GM23338 (cell line): ENCODE data around the gene OMP.

Source experiments
- CTCF ChIP-seq, 2 experiments: fragments of 200-600 bp in 1 of 2; sonication (generic) in 1 of 2; conservative IDR thresholded peaks; 2 replicates each; pipeline versions ENCODE4 v1.5.1 to v1.6.1; 2016 to 2017; ENCODE audit warnings: antibody characterized with exemption in 2 of 2, low read depth in 2 of 2, mild to moderate bottlenecking in 2 of 2, moderate library complexity in 1 of 2
- EZH2 ChIP-seq: fragments of 200-600 bp; sonication (generic); IDR thresholded peaks from one replicate; pipeline ENCODE4 v1.8.0; 2017; ENCODE audit warnings: antibody characterized with exemption, mild to moderate bottlenecking, low read depth; ENCODE audit not compliant: unreplicated experiment
- POLR2AphosphoS5 ChIP-seq: IDR thresholded peaks from 2 replicates; pipeline ENCODE4 v1.6.1; 2016; ENCODE audit warnings: antibody characterized with exemption, low read depth
- TF ChIP-seq, protein P1 (sequence below): IDR thresholded peaks from one replicate; pipeline ENCODE4 v1.6.1; 2018; ENCODE audit warnings: antibody characterized with exemption; ENCODE audit not compliant: unreplicated experiment

DNA sequence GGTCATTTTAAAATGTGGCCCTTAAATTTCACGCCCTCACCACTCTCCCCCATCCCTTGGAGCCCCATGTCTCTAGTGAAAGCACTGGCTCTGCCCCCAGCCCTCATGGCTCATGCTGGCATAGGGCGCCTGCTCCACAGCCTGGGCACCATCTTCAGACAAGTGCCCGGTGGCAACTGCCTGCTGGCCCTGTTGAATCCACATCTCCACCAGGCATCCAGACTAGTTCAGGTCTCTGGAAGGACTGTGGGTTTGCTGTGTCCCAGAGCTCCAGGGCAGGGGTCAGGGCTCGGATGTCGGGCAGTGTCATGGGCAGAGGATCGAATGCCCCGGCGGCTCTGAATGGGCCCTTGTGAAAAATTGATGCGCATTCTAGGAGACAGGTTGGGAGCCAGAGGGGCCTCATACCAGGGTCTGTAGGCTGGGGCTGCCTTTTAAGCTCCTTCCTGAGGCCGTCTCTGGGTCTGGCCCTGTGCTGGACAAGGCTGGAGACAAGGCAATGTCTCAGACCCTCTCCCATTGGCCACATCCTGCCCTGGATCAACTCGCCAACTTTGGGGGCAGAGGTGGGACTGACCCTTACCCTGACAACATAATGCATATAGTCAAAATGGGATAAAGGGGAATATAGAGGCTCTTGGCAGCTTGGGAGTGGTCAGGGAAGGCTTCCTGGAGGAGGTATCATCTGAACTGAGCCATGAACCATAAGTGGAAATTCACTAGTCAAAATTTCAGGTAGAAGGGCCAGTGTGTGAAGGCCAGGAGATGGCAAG lies 26.6 kb downstream of the OMP start:
- no peak for TF ChIP-seq POLR2AphosphoS5
- TF ChIP-seq CTCF (conservative IDR thresholded peaks at IDR 0.05; ENCODE audit: low read depth in 2 of 2), result no peak
- TF ChIP-seq, protein P1, sequence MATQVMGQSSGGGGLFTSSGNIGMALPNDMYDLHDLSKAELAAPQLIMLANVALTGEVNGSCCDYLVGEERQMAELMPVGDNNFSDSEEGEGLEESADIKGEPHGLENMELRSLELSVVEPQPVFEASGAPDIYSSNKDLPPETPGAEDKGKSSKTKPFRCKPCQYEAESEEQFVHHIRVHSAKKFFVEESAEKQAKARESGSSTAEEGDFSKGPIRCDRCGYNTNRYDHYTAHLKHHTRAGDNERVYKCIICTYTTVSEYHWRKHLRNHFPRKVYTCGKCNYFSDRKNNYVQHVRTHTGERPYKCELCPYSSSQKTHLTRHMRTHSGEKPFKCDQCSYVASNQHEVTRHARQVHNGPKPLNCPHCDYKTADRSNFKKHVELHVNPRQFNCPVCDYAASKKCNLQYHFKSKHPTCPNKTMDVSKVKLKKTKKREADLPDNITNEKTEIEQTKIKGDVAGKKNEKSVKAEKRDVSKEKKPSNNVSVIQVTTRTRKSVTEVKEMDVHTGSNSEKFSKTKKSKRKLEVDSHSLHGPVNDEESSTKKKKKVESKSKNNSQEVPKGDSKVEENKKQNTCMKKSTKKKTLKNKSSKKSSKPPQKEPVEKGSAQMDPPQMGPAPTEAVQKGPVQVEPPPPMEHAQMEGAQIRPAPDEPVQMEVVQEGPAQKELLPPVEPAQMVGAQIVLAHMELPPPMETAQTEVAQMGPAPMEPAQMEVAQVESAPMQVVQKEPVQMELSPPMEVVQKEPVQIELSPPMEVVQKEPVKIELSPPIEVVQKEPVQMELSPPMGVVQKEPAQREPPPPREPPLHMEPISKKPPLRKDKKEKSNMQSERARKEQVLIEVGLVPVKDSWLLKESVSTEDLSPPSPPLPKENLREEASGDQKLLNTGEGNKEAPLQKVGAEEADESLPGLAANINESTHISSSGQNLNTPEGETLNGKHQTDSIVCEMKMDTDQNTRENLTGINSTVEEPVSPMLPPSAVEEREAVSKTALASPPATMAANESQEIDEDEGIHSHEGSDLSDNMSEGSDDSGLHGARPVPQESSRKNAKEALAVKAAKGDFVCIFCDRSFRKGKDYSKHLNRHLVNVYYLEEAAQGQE, result no peak
- TF ChIP-seq EZH2, result no peak
